H1 (cell line): ENCODE data around the gene AVPI1.

Experiments used
- EGR1 ChIP-seq: IDR thresholded peaks from 2 replicates; pipeline ENCODE4 v1.6.1; 2011; ENCODE audit warnings: low read depth, low read length, borderline replicate concordance
- EP300 ChIP-seq, 2 experiments: IDR thresholded peaks; 1 replicate in 1 of 2; 2 replicates in 1 of 2; pipeline ENCODE4 v1.6.1; 2011 to 2012; ENCODE audit warnings: low read depth in 2 of 2, low read length in 2 of 2, mild to moderate bottlenecking in 2 of 2, borderline replicate concordance in 1 of 2, inconsistent platforms in 1 of 2, moderate library complexity in 1 of 2
- EZH2 ChIP-seq: fragments of 200-600 bp; sonication (generic); IDR thresholded peaks from 2 replicates; pipeline ENCODE4 v1.7.1; 2012; ENCODE audit warnings: low read depth, mild to moderate bottlenecking, moderate library complexity, low read length, inconsistent platforms; ENCODE audit not compliant: severe bottlenecking
- FOSL1 ChIP-seq: IDR thresholded peaks from 2 replicates; pipeline ENCODE4 v1.6.1; 2011; ENCODE audit warnings: mild to moderate bottlenecking, low read depth, low read length, moderate library complexity; ENCODE audit not compliant: insufficient read depth
- GABPA ChIP-seq: IDR thresholded peaks from 2 replicates; pipeline ENCODE4 v1.6.1; 2011; ENCODE audit warnings: mild to moderate bottlenecking, low read length, moderate library complexity, borderline replicate concordance; ENCODE audit not compliant: insufficient read depth
- JUND ChIP-seq: IDR thresholded peaks from 2 replicates; pipeline ENCODE4 v1.6.1; 2011; ENCODE audit warnings: mild to moderate bottlenecking, improper control_type of control experiment, low read length
- POLR2A ChIP-seq, 2 experiments: IDR thresholded peaks; 1 replicate in 1 of 2; 2 replicates in 1 of 2; pipeline ENCODE4 v1.6.1; 2011; ENCODE audit warnings: low read depth in 2 of 2, low read length in 2 of 2, mild to moderate bottlenecking in 2 of 2; ENCODE audit errors: control extremely low read depth in 1 of 2
- POU5F1 ChIP-seq: IDR thresholded peaks from 2 replicates; pipeline ENCODE4 v1.6.1; 2011; ENCODE audit warnings: low read depth, mild to moderate bottlenecking, low read length, moderate library complexity
- TCF12 ChIP-seq: IDR thresholded peaks from 2 replicates; pipeline ENCODE4 v1.6.1; 2011; ENCODE audit warnings: low read depth, mild to moderate bottlenecking, low read length
- TEAD4 ChIP-seq: IDR thresholded peaks from 2 replicates; pipeline ENCODE4 v1.6.1; 2012; ENCODE audit warnings: low read depth, low read length, inconsistent platforms, mixed read lengths
- YY1 ChIP-seq: IDR thresholded peaks from 2 replicates; pipeline ENCODE4 v1.6.1; 2011; ENCODE audit warnings: low read depth, mild to moderate bottlenecking, low read length
- ZNF274 ChIP-seq: IDR thresholded peaks from 2 replicates; pipeline ENCODE4 v1.7.0; 2012; ENCODE audit warnings: low read length, borderline replicate concordance; ENCODE audit errors: extremely low read depth
- TF ChIP-seq, protein P1 (sequence below), 3 experiments: IDR thresholded peaks; 1 replicate in 2 of 3; 2 replicates in 1 of 3; pipeline versions ENCODE4 v1.5.1 to v1.6.1; 2011; ENCODE audit warnings: low read length in 3 of 3, mild to moderate bottlenecking in 3 of 3, inconsistent platforms in 2 of 3, low read depth in 1 of 3, moderate library complexity in 1 of 3; ENCODE audit not compliant: insufficient read depth in 1 of 3; ENCODE audit errors: control extremely low read depth in 1 of 3

DNA sequence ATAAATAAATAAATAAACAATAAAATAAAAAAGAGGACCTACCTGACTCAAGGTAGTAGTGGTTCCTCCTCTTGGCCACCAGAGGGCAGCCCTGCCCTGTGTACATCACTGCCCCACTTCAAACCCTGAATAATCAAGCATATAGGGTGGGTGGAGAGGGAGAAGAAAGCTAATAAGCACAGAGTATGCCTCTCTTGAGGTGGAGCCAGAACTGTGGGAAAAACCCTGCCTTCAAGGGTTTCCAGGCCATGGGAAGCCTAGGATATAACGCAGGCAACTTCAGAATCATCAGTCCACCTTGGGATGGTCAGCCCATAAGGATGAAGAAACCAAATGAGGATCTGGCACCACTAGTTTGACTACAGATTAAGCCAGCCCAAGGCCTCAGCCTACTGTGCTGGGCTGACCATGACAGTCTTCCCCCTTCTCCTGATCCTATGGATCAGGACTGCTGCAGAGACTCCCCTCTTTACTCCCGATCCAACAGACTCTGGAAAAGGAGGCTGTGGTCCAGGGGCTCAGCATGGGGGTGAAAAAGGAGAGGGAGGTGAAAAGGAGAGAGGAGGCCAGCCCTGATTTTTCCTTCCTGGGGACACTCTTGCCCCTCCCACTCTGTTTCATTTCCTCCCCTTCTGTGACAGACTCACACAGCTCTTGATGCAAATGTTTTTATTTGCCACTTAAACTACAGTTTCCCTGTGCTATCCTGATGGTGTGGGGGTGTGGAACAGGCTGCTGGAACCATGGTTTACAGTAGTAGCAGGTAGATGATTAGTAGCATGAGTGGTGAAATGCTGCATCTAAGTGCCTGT, 10.1 kb downstream of the AVPI1 start:
- TF ChIP-seq, protein P1, sequence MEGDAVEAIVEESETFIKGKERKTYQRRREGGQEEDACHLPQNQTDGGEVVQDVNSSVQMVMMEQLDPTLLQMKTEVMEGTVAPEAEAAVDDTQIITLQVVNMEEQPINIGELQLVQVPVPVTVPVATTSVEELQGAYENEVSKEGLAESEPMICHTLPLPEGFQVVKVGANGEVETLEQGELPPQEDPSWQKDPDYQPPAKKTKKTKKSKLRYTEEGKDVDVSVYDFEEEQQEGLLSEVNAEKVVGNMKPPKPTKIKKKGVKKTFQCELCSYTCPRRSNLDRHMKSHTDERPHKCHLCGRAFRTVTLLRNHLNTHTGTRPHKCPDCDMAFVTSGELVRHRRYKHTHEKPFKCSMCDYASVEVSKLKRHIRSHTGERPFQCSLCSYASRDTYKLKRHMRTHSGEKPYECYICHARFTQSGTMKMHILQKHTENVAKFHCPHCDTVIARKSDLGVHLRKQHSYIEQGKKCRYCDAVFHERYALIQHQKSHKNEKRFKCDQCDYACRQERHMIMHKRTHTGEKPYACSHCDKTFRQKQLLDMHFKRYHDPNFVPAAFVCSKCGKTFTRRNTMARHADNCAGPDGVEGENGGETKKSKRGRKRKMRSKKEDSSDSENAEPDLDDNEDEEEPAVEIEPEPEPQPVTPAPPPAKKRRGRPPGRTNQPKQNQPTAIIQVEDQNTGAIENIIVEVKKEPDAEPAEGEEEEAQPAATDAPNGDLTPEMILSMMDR (IDR thresholded peaks at IDR 0.05; ENCODE audit: control extremely low read depth in 1 of 3, insufficient read depth in 1 of 3, low read depth in 1 of 3, low read length in 3 of 3) = peak; percentile 75 to 85 (median 77)
- no peak for TF ChIP-seq TEAD4
- TF ChIP-seq EGR1 = no peak
- TF ChIP-seq JUND = no peak
- no peak for TF ChIP-seq TCF12
- TF ChIP-seq POLR2A (IDR thresholded peaks at IDR 0.05; ENCODE audit: control extremely low read depth in 1 of 2, low read depth in 2 of 2, low read length in 2 of 2) = peak in 1 of 2 experiments; percentile 47; a peak in 1 of 3 replicates
- no peak for TF ChIP-seq EP300 (IDR thresholded peaks at IDR 0.05; ENCODE audit: borderline replicate concordance in 1 of 2, low read depth in 2 of 2, low read length in 2 of 2)
- TF ChIP-seq GABPA = no peak
- no peak for TF ChIP-seq FOSL1
- no peak for TF ChIP-seq ZNF274
- no peak for TF ChIP-seq POU5F1
- TF ChIP-seq EZH2 = no peak
- TF ChIP-seq YY1 = no peak
